Activated CD8-positive, alpha-beta T cell treated with anti-CD3 and anti-CD28 coated beads for 36 hours (primary cell): ENCODE data around the gene KCTD15. TPM values are rescaled to one million over a fixed set of nuclear protein-coding genes. Genes with fewer than 3 reads are reported as not detected.

Experiments used
- ATAC-seq: fragments of 200-7000 bp; cut with Tn5 transposase; one replicate; pipeline ENCODE4 v1.10.0; 2021; ENCODE audit warnings: mild to moderate bottlenecking, moderate library complexity
- CTCF ChIA-PET: fragments of 350-600 bp; sonication (Branson Sonifier 250); formaldehyde crosslinking; loops from one replicate; lab custom pipeline; 2021; ENCODE audit warnings: antibody characterized with exemption; lab: Charles Lee
- POLR2A ChIA-PET: fragments of 350-600 bp; sonication (Branson Sonifier 250); formaldehyde crosslinking; loops from one replicate; lab custom pipeline; 2021; ENCODE audit warnings: antibody characterized with exemption; lab: Charles Lee
- DNase-seq: peaks from one replicate; pipeline ENCODE4 v3.0.0-alpha.2; 2020
- H3K27ac Mint-ChIP-seq: one replicate; pipeline ENCODE4 v1.8.0; 2021; ENCODE audit warnings: mild to moderate bottlenecking, mixed read lengths
- H3K27me3 Mint-ChIP-seq: one replicate; pipeline ENCODE4 v1.8.0; 2021; ENCODE audit warnings: mixed read lengths
- H3K36me3 Mint-ChIP-seq: one replicate; pipeline ENCODE4 v1.8.0; 2021; ENCODE audit warnings: low read depth, mixed read lengths
- H3K4me1 Mint-ChIP-seq: one replicate; pipeline ENCODE4 v1.8.0; 2021; ENCODE audit warnings: low read depth, mixed read lengths
- H3K4me3 Mint-ChIP-seq: one replicate; pipeline ENCODE4 v1.8.0; 2021; ENCODE audit warnings: mild to moderate bottlenecking, moderate library complexity, mixed read lengths
- H3K9me3 Mint-ChIP-seq: one replicate; pipeline ENCODE4 v1.8.0; 2021; ENCODE audit warnings: mixed read lengths
- intact Hi-C: fragments of 100-400 bp; cut with micrococcal nuclease; formaldehyde crosslinking; loops from one replicate; pipeline ENCODE4 v1.10.0; 2022
- total RNA-seq, 2 experiments: library from RNA; stranded (reverse); gene quantifications; one replicate each; pipeline ENCODE4 v1.2.3, GENCODE V29; 2021
- TF ChIP-seq, protein P1 (sequence below): fragments of 200-600 bp; IDR thresholded peaks from one replicate; pipeline ENCODE4 v1.8.0; 2022; ENCODE audit warnings: antibody characterized with exemption, mild to moderate bottlenecking

KCTD15 gene
- total RNA-seq, 2 experiments from 2014 or later, result 8.3 to 8.8 TPM

DNA sequence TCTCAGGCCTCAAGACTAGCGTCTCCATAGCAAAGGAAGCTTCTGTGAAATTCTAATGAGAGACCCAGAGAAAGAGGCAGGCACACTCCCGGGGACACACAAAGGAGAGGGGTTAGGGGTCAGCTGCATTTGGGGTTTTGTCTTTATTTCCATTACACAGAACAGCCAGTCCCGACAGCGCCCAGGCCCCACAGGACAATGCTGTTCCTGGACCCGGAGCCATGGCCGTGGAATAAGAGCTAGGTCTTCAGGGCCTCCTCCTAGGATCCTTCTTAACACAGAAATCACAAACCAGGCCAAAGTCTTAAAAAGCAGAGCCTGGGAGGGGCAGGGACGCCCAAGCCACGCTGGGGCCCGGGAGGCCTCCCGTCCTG, 22.8 kb downstream of the KCTD15 start:
- Mint-ChIP-seq H3K27ac (no peak overlapping the region), H3K36me3 (no peaks in the 10 kb centered on the region), H3K9me3 (no peaks in the 10 kb centered on the region), H3K27me3 (peaks cover 21% of the 10 kb centered on the region), H3K4me3 (peak overlapping the region; percentile 12), H3K4me1 (peaks cover 11% of the 10 kb centered on the region)
- intact Hi-C loops, result no loop called here
- DNase-seq, result no peak
- ChIA-PET CTCF (interaction anchor here (1.1 to 4.2 kb wide), 4 partner anchors 17 to 41 kb away, joined by 3 to 23 read pairs (median 4); partner anchors contain the start of gene KCTD15), POLR2A (interaction anchor here (0.8 kb wide), 1 partner anchor 22 kb away, joined by 3 read pairs; no protein-coding TSS in a partner anchor)
- ATAC-seq, result no peak
- TF ChIP-seq, protein P1, sequence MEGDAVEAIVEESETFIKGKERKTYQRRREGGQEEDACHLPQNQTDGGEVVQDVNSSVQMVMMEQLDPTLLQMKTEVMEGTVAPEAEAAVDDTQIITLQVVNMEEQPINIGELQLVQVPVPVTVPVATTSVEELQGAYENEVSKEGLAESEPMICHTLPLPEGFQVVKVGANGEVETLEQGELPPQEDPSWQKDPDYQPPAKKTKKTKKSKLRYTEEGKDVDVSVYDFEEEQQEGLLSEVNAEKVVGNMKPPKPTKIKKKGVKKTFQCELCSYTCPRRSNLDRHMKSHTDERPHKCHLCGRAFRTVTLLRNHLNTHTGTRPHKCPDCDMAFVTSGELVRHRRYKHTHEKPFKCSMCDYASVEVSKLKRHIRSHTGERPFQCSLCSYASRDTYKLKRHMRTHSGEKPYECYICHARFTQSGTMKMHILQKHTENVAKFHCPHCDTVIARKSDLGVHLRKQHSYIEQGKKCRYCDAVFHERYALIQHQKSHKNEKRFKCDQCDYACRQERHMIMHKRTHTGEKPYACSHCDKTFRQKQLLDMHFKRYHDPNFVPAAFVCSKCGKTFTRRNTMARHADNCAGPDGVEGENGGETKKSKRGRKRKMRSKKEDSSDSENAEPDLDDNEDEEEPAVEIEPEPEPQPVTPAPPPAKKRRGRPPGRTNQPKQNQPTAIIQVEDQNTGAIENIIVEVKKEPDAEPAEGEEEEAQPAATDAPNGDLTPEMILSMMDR, result no peak

DNA sequence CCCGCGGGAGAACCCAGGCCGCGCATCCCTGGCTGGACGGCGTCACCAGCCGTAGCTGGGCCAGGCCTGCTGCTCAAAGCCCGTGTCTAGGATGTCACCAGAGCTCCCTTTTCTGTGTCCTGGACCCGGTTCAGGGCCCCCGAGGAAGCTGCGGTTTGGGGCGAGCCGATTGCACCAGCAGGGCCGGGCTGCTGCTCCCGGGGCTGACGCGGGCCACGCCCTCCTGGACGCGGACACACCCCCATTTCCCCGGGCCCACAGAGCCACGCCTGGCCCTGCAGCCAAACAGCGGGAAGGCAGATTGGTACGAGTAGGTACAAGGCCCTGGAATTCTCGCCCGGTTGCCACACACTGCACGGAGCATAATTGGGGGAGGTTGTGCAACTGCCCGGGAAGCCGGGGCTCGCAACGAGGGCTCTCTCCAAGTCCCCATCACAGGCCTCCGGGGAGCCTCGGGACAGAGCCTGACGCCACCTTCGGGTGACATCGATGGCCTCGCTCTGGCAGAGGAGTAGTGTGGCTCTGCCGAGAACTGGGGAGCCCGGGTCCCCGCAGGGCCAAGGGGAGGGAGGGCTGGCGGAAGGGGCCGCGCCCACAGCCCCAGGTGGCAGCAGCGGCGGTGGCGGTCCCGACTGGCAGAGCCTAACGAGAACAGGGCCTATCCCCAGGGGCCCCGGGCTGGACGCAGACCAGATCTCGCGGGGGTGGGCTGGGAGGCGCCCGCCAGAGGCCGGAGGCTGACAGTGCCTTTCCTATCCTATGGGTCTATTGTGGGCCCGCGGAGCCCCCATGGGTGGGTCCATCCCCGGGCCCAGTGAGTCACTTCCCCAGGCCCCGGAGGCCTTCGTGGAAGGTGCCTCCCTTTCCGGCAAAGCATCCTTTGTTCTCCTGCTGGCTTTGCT, 23.5 kb downstream of the KCTD15 start:
- TF ChIP-seq, protein P1, result no peak
- peak; percentile 83 for ATAC-seq
- DNase-seq, result peak; percentile 76
- Mint-ChIP-seq H3K9me3 (no peaks in the 10 kb centered on the region), H3K27me3 (peaks cover 21% of the 10 kb centered on the region), H3K27ac (no peak overlapping the region), H3K36me3 (no peaks in the 10 kb centered on the region), H3K4me3 (peak overlapping the region; percentile 61), H3K4me1 (peaks cover 11% of the 10 kb centered on the region)
- POLR2A ChIA-PET, result interaction anchor here (0.8 kb wide), 1 partner anchor 22 kb away, joined by 3 read pairs; no protein-coding TSS in a partner anchor
- intact Hi-C loops, result no loop called here
- CTCF ChIA-PET, result interaction anchor here (1.1 to 4.2 kb wide), 4 partner anchors 17 to 42 kb away, joined by 3 to 23 read pairs (median 4); partner anchors contain the start of gene KCTD15

DNA sequence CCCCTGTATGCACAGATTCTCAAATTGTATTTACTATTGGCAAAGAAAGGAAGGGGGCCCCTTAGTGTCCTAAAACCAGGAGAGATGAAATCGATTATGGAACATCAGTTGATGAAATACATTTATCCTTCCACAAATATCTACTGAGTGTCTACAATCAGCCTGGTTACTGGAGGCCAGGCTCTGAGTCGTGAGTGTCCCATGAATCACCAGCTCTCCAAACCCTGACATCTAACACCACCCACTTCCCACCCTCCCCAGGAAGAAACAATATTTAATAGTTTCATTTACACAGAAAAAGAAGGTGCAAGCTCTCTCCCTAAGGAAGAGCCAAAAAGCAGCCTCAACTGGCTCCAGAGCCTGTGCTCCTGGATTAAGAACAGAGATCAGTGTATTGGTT, 25.2 kb downstream of the KCTD15 start:
- no peaks in the 10 kb centered on the region for H3K36me3 Mint-ChIP-seq
- peaks cover 11% of the 10 kb centered on the region for H3K4me1 Mint-ChIP-seq
- ATAC-seq (no peak), DNase-seq (no peak)
- no peak overlapping the region for H3K4me3 Mint-ChIP-seq
- TF ChIP-seq, protein P1, result no peak
- ChIA-PET POLR2A (no interaction called here), CTCF (interaction anchor here (1.2 to 2.4 kb wide), 2 partner anchors 27 to 44 kb away, joined by 3 to 9 read pairs; no protein-coding TSS in a partner anchor)
- H3K9me3 Mint-ChIP-seq, result no peaks in the 10 kb centered on the region
- H3K27ac Mint-ChIP-seq, result no peak overlapping the region
- intact Hi-C loops, result no loop called here
- peaks cover 24% of the 10 kb centered on the region for H3K27me3 Mint-ChIP-seq

DNA sequence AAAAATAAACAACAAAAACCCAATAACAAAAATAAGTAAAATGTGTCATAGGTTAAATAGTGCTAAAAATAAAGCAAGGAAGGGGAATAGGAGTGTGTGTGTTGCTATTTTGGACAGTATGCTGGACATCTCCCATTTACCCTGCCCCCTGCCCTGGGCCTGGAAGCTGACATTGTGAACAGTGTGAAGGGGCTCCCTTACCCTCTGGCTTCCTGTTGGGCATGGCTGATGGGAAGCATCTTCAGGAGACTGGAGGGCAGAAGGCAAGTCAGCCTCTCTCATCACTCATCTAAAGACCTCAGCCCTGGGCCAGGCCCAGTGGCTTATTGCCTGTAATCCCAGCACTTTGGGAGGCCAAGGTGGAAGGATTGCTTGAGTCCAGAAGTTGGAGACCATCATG, 26.7 kb downstream of the KCTD15 start:
- intact Hi-C loops, result no loop called here

More for the DNA sequence above, 26.7 kb downstream of the KCTD15 start:
- H3K4me3 Mint-ChIP-seq, result no peak overlapping the region
- DNase-seq, result no peak
- H3K27me3 Mint-ChIP-seq, result peaks cover 20% of the 10 kb centered on the region
- H3K36me3 Mint-ChIP-seq, result no peaks in the 10 kb centered on the region
- TF ChIP-seq, protein P1, result no peak
- no peaks in the 10 kb centered on the region for H3K9me3 Mint-ChIP-seq
- H3K27ac Mint-ChIP-seq, result no peak overlapping the region
- ChIA-PET CTCF (interaction anchor here (2.4 kb wide), 1 partner anchor 45 kb away, joined by 9 read pairs; no protein-coding TSS in a partner anchor), POLR2A (no interaction called here)
- ATAC-seq, result no peak
- H3K4me1 Mint-ChIP-seq, result peaks cover 11% of the 10 kb centered on the region
